Measurements from ENCODE around the gene TXLNB. TPM values are rescaled to one million over a fixed set of nuclear protein-coding genes. Genes with fewer than 3 reads are reported as not detected.
"Not testable (repeated sequence)": the region's sequence is repeated elsewhere in the genome, so short reads cannot be mapped to it uniquely, and the experiment has no call there.

TXLNB gene
- total RNA-seq, 2 experiments from 2014 or later = 7.9 to 12.4 TPM

DNA sequence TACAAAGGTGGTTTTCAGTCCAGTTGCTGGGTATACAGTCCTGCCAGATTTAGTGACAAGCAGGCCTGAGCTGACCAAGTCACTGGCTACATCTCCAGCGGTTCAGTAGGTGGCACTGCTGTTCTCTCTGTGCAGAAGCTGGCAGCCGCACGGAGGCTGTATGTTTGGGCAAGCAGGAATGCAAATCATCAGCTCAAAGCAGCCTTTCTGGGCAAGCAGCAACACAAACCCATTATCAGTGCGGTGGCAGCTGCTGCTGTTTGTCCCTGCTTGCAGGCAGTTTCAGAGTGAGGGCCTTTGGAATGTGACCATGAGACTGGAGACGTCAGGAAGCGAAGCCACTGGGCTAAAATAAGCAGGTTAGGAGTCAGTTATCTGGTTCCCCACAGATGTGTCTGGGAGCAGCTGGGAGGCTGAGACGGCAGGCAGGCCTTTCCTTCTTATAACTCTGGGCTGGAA lies 72.5 kb downstream of the TXLNB start:
- TF ChIP-seq CTCF (conservative IDR thresholded peaks at IDR 0.05; ENCODE audit: low read length) (peak; percentile 98), EZH2phosphoT487 (IDR thresholded peaks at IDR 0.05; ENCODE audit: borderline replicate concordance, low read depth, low read length) (no peak)
- ChIA-PET CTCF (ENCODE audit: unreplicated experiment) (interaction anchor here (0.6 to 1.6 kb wide), 16 partner anchors 11 to 211 kb away, joined by 3 to 19 read pairs (median 4); partner anchors contain the start of gene CITED2), POLR2A (interaction anchor here (0.7 to 4.4 kb wide), 16 partner anchors 11 to 160 kb away, joined by 3 to 27 read pairs (median 4); partner anchors contain the start of gene CITED2)
- no TSS peak for BruUV-seq (replicated peaks)
- Histone ChIP-seq H3K36me3 (ENCODE audit: insufficient read depth, low read length) (no peaks in the 10 kb centered on the region; the same call in 1 of the 2 replicates), H3K9me2 (ENCODE audit: insufficient read depth, low read length) (no peaks in the 10 kb centered on the region), H2AFZ (ENCODE audit: low read length) (peak overlapping the region; percentile 63; the same call in 1 of the 2 replicates), H3K9me3 (ENCODE audit: low read length) (peaks cover 7% of the 10 kb centered on the region; the same call in 1 of the 2 replicates), H3K79me2 (ENCODE audit: insufficient read depth, low read depth, low read length) (no peaks in the 10 kb centered on the region), H3K4me1 (ENCODE audit: insufficient read depth, low read length, poor library complexity, severe bottlenecking) (peaks cover 26% of the 10 kb centered on the region), H3K27ac (ENCODE audit: low read depth, low read length, poor library complexity, severe bottlenecking) (peak overlapping the region; percentile 63), H3K4me2 (ENCODE audit: low read length) (peak overlapping the region; percentile 65), H4K20me1 (ENCODE audit: insufficient read depth, low read length) (no peaks in the 10 kb centered on the region), H3K4me3 (ENCODE audit: low read depth, low read length, poor library complexity, severe bottlenecking) (peak overlapping the region; percentile 60)
- intact Hi-C loops (cut with micrococcal nuclease; ENCODE audit: unreplicated experiment) = loop anchor here (1.0 to 2.0 kb wide), 3 partner anchors 94 to 402 kb away; no protein-coding TSS in a partner anchor
- DNase-seq (ENCODE audit: low spot score) = peak; percentile 96

DNA sequence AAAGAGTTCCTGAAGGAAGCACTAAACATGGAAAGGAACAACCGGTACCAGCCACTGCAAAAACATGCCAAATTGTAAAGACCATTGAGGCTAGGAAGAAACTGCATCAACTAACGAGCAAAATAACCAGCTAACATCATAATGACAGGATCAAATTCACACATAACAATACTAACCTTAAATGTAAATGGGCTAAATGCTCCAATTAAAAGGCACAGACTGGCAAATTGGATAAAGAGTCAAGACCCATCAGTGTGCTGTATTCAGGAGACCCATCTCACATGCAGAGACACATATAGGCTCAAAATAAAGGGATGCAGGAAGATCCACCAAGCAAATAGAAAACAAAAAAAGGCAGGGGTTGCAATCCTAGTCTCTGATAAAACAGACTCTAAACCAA lies 79.3 kb downstream of the TXLNB start:
- H3K9me2 ChIP-seq (ENCODE audit: insufficient read depth, low read length); BruUV-seq (replicated peaks); POLR2A ChIA-PET; intact Hi-C loops (cut with micrococcal nuclease; ENCODE audit: unreplicated experiment); H3K9me3 ChIP-seq (ENCODE audit: low read length); H3K27ac ChIP-seq (ENCODE audit: low read depth, low read length, poor library complexity, severe bottlenecking); H3K4me3 ChIP-seq (ENCODE audit: low read depth, low read length, poor library complexity, severe bottlenecking); H2AFZ ChIP-seq (ENCODE audit: low read length); H3K4me2 ChIP-seq (ENCODE audit: low read length); CTCF ChIA-PET (ENCODE audit: unreplicated experiment); H4K20me1 ChIP-seq (ENCODE audit: insufficient read depth, low read length); H3K4me1 ChIP-seq (ENCODE audit: insufficient read depth, low read length, poor library complexity, severe bottlenecking); DNase-seq (ENCODE audit: low spot score); H3K79me2 ChIP-seq (ENCODE audit: insufficient read depth, low read depth, low read length); H3K36me3 ChIP-seq (ENCODE audit: insufficient read depth, low read length): not testable (repeated sequence)

DNA sequence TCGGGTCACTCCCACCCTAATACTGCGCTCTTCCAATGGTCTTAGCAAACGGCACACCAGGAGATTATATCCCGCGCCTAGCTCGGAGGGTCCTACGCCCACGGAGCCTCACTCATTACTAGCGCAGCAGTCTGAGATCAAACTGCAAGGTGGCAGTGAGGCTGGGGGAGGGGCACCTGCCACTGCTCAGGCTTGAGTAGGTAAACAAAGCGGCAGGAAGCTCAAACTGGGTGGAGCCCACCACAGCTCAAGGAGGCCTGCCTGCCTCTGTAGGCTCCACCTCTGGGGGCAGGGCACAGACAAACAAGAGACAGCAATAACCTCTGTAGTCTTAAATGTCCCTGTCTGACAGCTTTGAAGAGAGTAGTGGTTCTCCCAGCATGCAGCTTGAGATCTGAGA lies 81.0 kb downstream of the TXLNB start:
- H2AFZ ChIP-seq (ENCODE audit: low read length); H3K27ac ChIP-seq (ENCODE audit: low read depth, low read length, poor library complexity, severe bottlenecking); H4K20me1 ChIP-seq (ENCODE audit: insufficient read depth, low read length); POLR2A ChIA-PET; H3K36me3 ChIP-seq (ENCODE audit: insufficient read depth, low read length); CTCF ChIA-PET (ENCODE audit: unreplicated experiment); BruUV-seq (replicated peaks); H3K79me2 ChIP-seq (ENCODE audit: insufficient read depth, low read depth, low read length); H3K4me1 ChIP-seq (ENCODE audit: insufficient read depth, low read length, poor library complexity, severe bottlenecking); H3K4me2 ChIP-seq (ENCODE audit: low read length); intact Hi-C loops (cut with micrococcal nuclease; ENCODE audit: unreplicated experiment); H3K4me3 ChIP-seq (ENCODE audit: low read depth, low read length, poor library complexity, severe bottlenecking); DNase-seq (ENCODE audit: low spot score); H3K9me2 ChIP-seq (ENCODE audit: insufficient read depth, low read length): not testable (repeated sequence)
- H3K9me3 ChIP-seq (ENCODE audit: low read length) = peaks cover 11% of the 10 kb centered on the region; the same call in 1 of the 2 replicates

Data from OCI-LY7 (cell line).